ENCODE results near the gene TMEM167A. TPM values are rescaled to one million over a fixed set of nuclear protein-coding genes. Genes with fewer than 3 reads are reported as not detected.

The TMEM167A gene
- total and polyA plus RNA-seq, 2 of the 4 experiments (the other 2 are of a cell fraction): 34.6 to 45.1 TPM

- no peak for TF ChIP-seq RFX5 (IDR thresholded peaks at IDR 0.05; ENCODE audit: low read depth, low read length)
- TF ChIP-seq POLR2A (IDR thresholded peaks at IDR 0.05; ENCODE audit: low read depth, low read length): no peak
- TF ChIP-seq CEBPB (IDR thresholded peaks at IDR 0.05; ENCODE audit: low read depth, low read length): no peak
- TF ChIP-seq RCOR1 (IDR thresholded peaks at IDR 0.05; ENCODE audit: insufficient replicate concordance, low read length): no peak
- TF ChIP-seq FOS (IDR thresholded peaks at IDR 0.05; ENCODE audit: low read depth, low read length): no peak
- TF ChIP-seq MXI1 (IDR thresholded peaks at IDR 0.05; ENCODE audit: borderline replicate concordance, low read depth, low read length): no peak
- no peak for TF ChIP-seq RAD21 (IDR thresholded peaks at IDR 0.05; ENCODE audit: low read length)
- no peak for TF ChIP-seq MAFK (IDR thresholded peaks at IDR 0.05; ENCODE audit: low read depth, low read length)
- TF ChIP-seq CHD1 (IDR thresholded peaks at IDR 0.05; ENCODE audit: low read depth, low read length): no peak
- Histone ChIP-seq H4K91ac (ENCODE audit: insufficient read depth, low read depth, low read length) (no peak overlapping the region), H2AK9ac (replicated peaks; ENCODE audit: low read depth, low read length, poor library complexity) (no peak overlapping the region), H3K18ac (ENCODE audit: low read depth, low read length) (no peak overlapping the region), H3K4ac (ENCODE audit: low read depth, low read length) (no peak overlapping the region), H2BK20ac (ENCODE audit: low read depth, low read length) (no peak overlapping the region), H3K9me3 (ENCODE audit: control insufficient read depth, insufficient read depth, low read length) (no peaks in the 10 kb centered on the region), H3K14ac (replicated peaks; ENCODE audit: low read depth, low read length) (no peak overlapping the region), H4K5ac (ENCODE audit: low read depth, low read length) (no peak overlapping the region), H3K4me1 (ENCODE audit: control insufficient read depth, insufficient read depth, low read length) (peaks cover 2% of the 10 kb centered on the region; the same call in 1 of the 2 replicates), H3K4me2 (ENCODE audit: low read depth, low read length) (no peak overlapping the region), H3K36me3 (ENCODE audit: control insufficient read depth, insufficient read depth, low read length) (no peaks in the 10 kb centered on the region), H2BK120ac (ENCODE audit: low read depth, low read length) (no peak overlapping the region), H3K27ac (ENCODE audit: insufficient read depth, low read length) (no peak overlapping the region), H4K8ac (ENCODE audit: low read depth in 2 of 2, low read length in 2 of 2) (no peak overlapping the region), H3K56ac (ENCODE audit: extremely low read depth, insufficient read depth, low read length) (no peak overlapping the region), H3K27me3 (ENCODE audit: control insufficient read depth, insufficient read depth, low read length) (no peaks in the 10 kb centered on the region), H3K79me1 (ENCODE audit: low read depth in 1 of 2, low read length in 2 of 2) (no peaks in the 10 kb centered on the region), H3K23ac (ENCODE audit: low read depth, low read length) (no peak overlapping the region), H3K9me1 (ENCODE audit: insufficient read depth, low read length) (no peaks in the 10 kb centered on the region), H2AK5ac (ENCODE audit: low read depth, low read length) (no peak overlapping the region), H2BK5ac (ENCODE audit: low read depth, low read length, poor library complexity, severe bottlenecking) (no peak overlapping the region), H3K9ac (ENCODE audit: low read depth, low read length) (no peak overlapping the region), H4K20me1 (ENCODE audit: insufficient read depth, low read length) (no peaks in the 10 kb centered on the region), H3K4me3 (ENCODE audit: insufficient read depth, low read depth, low read length) (no peak overlapping the region), H2BK15ac (ENCODE audit: low read depth, low read length) (no peak overlapping the region), H2AFZ (replicated peaks; ENCODE audit: low read length, poor library complexity) (no peak overlapping the region)
- intact Hi-C loops (cut with micrococcal nuclease) (no loop called here), in situ Hi-C loops (cut with MboI; ENCODE audit: low sequenced_read_pairs) (no loop called here), dilution Hi-C loops (cut with HindIII; ENCODE audit: low sequenced_read_pairs, unreplicated experiment) (no loop called here)
- CTCF ChIA-PET: interaction anchor here (0.7 kb wide), 1 partner anchor 1263 kb away, joined by 3 read pairs; no protein-coding TSS in a partner anchor
- WGBS, 2 experiments (ENCODE audit: extremely low coverage in 2 of 2, insufficient read length in 1 of 2): no CpG with 5 or more reads among the region's 4 CpGs
- ATAC-seq (ENCODE audit: low read depth) (no peak), DNase-seq (no peak)
- no TSS peak for BruUV-seq (replicated peaks)
- POLR2A ChIA-PET (ENCODE audit: unreplicated experiment): no interaction called here
Observed at GRCh38 chr5:83022334-83022733, 54.9 kb downstream of the TMEM167A start.

All from IMR-90 (cell line).